GM12878 (cell line): ENCODE measurements around the gene EED. TPM values are rescaled to one million over a fixed set of nuclear protein-coding genes. Genes with fewer than 3 reads are reported as not detected.

Experiments used
- ATF7 ChIP-seq: fragments of 450-650 bp; IDR thresholded peaks from 2 replicates; pipeline ENCODE4 v1.6.1; 2016; ENCODE audit warnings: low read depth, mild to moderate bottlenecking
- CBX3 ChIP-seq: fragments of 200-600 bp; sonication (generic); IDR thresholded peaks from 2 replicates; pipeline ENCODE4 v1.6.1; 2016; ENCODE audit warnings: low read depth, borderline replicate concordance
- CBX5 ChIP-seq: sonication (generic); IDR thresholded peaks from 2 replicates; pipeline ENCODE4 v1.6.1; 2016; ENCODE audit warnings: low read depth, moderate library complexity, mild to moderate bottlenecking, inconsistent platforms
- CEBPB ChIP-seq, 2 experiments: fragments of 150-350 bp in 1 of 2; IDR thresholded peaks; 2 replicates each; pipeline ENCODE4 v1.6.1; 2012 to 2014; ENCODE audit warnings: low read depth in 2 of 2, low read length in 2 of 2, borderline replicate concordance in 1 of 2, inconsistent platforms in 1 of 2
- DPF2 ChIP-seq: fragments of 450-650 bp; IDR thresholded peaks from 2 replicates; pipeline ENCODE4 v1.6.1; 2017; ENCODE audit warnings: mild to moderate bottlenecking
- E2F4 ChIP-seq: IDR thresholded peaks from 2 replicates; pipeline ENCODE4 v1.6.1; 2012; ENCODE audit warnings: low read depth, low read length, improper control_type of control experiment
- ELK1 ChIP-seq: IDR thresholded peaks from 2 replicates; pipeline ENCODE4 v1.6.1; 2012; ENCODE audit warnings: low read depth, low read length, improper control_type of control experiment
- ETV6 ChIP-seq, 2 experiments: fragments of 450-650 bp in 1 of 2; IDR thresholded peaks in 1 of 2; conservative IDR thresholded peaks in 1 of 2; 2 replicates each; pipeline ENCODE4 v1.6.1; 2014; ENCODE audit warnings: antibody characterized with exemption in 1 of 2, borderline replicate concordance in 1 of 2, low read depth in 1 of 2, mild to moderate bottlenecking in 1 of 2, moderate library complexity in 1 of 2
- GABPA ChIP-seq: IDR thresholded peaks from 2 replicates; pipeline ENCODE4 v1.6.1; 2014; ENCODE audit warnings: antibody characterized with exemption, low read depth, mild to moderate bottlenecking, inconsistent platforms
- HDAC2 ChIP-seq: fragments of 200-600 bp; sonication (generic); IDR thresholded peaks from 2 replicates; pipeline ENCODE4 v1.6.1; 2017
- HDGF ChIP-seq: fragments of 450-650 bp; IDR thresholded peaks from 2 replicates; pipeline ENCODE4 v1.6.1; 2016; ENCODE audit warnings: antibody characterized with exemption
- IKZF1 ChIP-seq: fragments of 450-650 bp; conservative IDR thresholded peaks from 2 replicates; pipeline ENCODE4 v1.6.1; 2017; ENCODE audit warnings: antibody characterized with exemption, mild to moderate bottlenecking
- JUND ChIP-seq: IDR thresholded peaks from 2 replicates; pipeline ENCODE4 v1.6.1; 2012; ENCODE audit warnings: low read depth, mild to moderate bottlenecking, low read length, improper control_type of control experiment, moderate library complexity
- NFIC ChIP-seq: IDR thresholded peaks from 2 replicates; pipeline ENCODE4 v1.6.1; 2012; ENCODE audit warnings: low read depth, mild to moderate bottlenecking, inconsistent platforms, low read length, moderate library complexity
- NR2C2 ChIP-seq: IDR thresholded peaks from 2 replicates; pipeline ENCODE4 v1.6.1; 2011; ENCODE audit warnings: borderline replicate concordance, low read depth; ENCODE audit not compliant: control insufficient read depth, insufficient read length
- PKNOX1 ChIP-seq: fragments of 450-650 bp; IDR thresholded peaks from 2 replicates; pipeline ENCODE4 v1.6.1; 2016; ENCODE audit warnings: mild to moderate bottlenecking
- POLR2AphosphoS5 ChIP-seq: IDR thresholded peaks from 2 replicates; pipeline ENCODE4 v1.6.1; 2011; ENCODE audit warnings: mild to moderate bottlenecking, low read length, inconsistent platforms
- RELA ChIP-seq: fragments of 450-650 bp; IDR thresholded peaks from 2 replicates; pipeline ENCODE4 v1.8.0; 2014; ENCODE audit warnings: borderline replicate concordance; ENCODE audit not compliant: partially characterized antibody
- RELB ChIP-seq: fragments of 450-650 bp; IDR thresholded peaks from 2 replicates; pipeline ENCODE4 v1.6.1; 2017; ENCODE audit warnings: low read depth, mild to moderate bottlenecking, moderate library complexity
- SPI1 ChIP-seq: IDR thresholded peaks from 2 replicates; pipeline ENCODE4 v1.6.1; 2011; ENCODE audit warnings: low read depth, mild to moderate bottlenecking, low read length, moderate library complexity, borderline replicate concordance; ENCODE audit not compliant: insufficient read depth
- ZBTB33 ChIP-seq: fragments of 450-650 bp; IDR thresholded peaks from 2 replicates; pipeline ENCODE4 v1.6.1; 2017; ENCODE audit warnings: mild to moderate bottlenecking
- ZSCAN29 ChIP-seq: fragments of 450-650 bp; IDR thresholded peaks from 2 replicates; pipeline ENCODE4 v1.6.1; 2017; ENCODE audit warnings: mild to moderate bottlenecking, moderate library complexity
- polyA plus RNA-seq, 11 experiments: library from polyadenylated mRNA; depleted of rRNA in 4 of 11; unstranded in 6 of 11; stranded (reverse) in 5 of 11; fragments of >200 nt; fragmentation: Nextera tagmentation in 4 of 11; fragmentation: Illumina TruSeq in 1 of 11; extraction: Ambion mirVana in 4 of 11; extraction: Trizol in 1 of 11; gene quantifications; 1 replicate in 1 of 11; 2 replicates in 10 of 11; pipeline versions ENCODE4 v1.2.1 to v1.2.3, GENCODE V29; 2011 to 2016; ENCODE audit warnings: inconsistent platforms in 2 of 11, missing spikeins in 2 of 11, low read depth in 1 of 11
- total RNA-seq, 4 experiments: library from RNA; depleted of rRNA in 3 of 4; stranded (reverse); fragments of >200 nt in 3 of 4; fragmentation: Illumina TruSeq in 1 of 4; extraction: Trizol in 1 of 4; gene quantifications; 2 replicates each; pipeline versions ENCODE4 v1.2.1 to v1.2.3, GENCODE V29; 2013 to 2021

The EED gene
- total and polyA plus RNA-seq, 10 of the 15 experiments (the other 5 are each of a cell fraction or from before 2014, with no cell fraction given): 41.5 to 140 (median 72.2) TPM

GRCh38 chr11:86292912-86293616 is 48.5 kb downstream of the EED start (continued):
- TF ChIP-seq DPF2: peak; percentile 51; the same call in 1 of the 2 replicates
- TF ChIP-seq GABPA: no peak
- peak in 1 of 2 experiments; percentile 55; a peak in 1 of 4 replicates for TF ChIP-seq ETV6 (conservative IDR thresholded peaks at IDR 0.05 in 1 of 2, IDR thresholded peaks at IDR 0.05 in 1 of 2; ENCODE audit: borderline replicate concordance in 1 of 2, low read depth in 1 of 2)
- no peak for TF ChIP-seq ELK1
- TF ChIP-seq ZBTB33: no peak
- no peak for TF ChIP-seq RELA
- TF ChIP-seq POLR2AphosphoS5: no peak
- no peak for TF ChIP-seq NR2C2
- TF ChIP-seq ZSCAN29: no peak
- TF ChIP-seq PKNOX1: peak; percentile 41; the same call in 1 of the 2 replicates
- TF ChIP-seq CBX5: no peak
- no peak for TF ChIP-seq E2F4
- 0 out of 2 replicates have a peak, but pooled peaks have one; percentile 36 for TF ChIP-seq IKZF1
- peak; percentile 63; the same call in 1 of the 2 replicates for TF ChIP-seq JUND
- 0 out of 2 replicates have a peak, but pooled peaks have one; percentile 14 for TF ChIP-seq ATF7
- TF ChIP-seq SPI1: 0 out of 2 replicates have a peak, but pooled peaks have one; percentile 28
- TF ChIP-seq NFIC: peak; percentile 61; the same call in 1 of the 2 replicates
- no peak for TF ChIP-seq CEBPB (IDR thresholded peaks at IDR 0.05; ENCODE audit: borderline replicate concordance in 1 of 2, low read depth in 2 of 2, low read length in 2 of 2)
- TF ChIP-seq RELB: peak; percentile 51
- TF ChIP-seq HDAC2: no peak
- no peak for TF ChIP-seq HDGF
- no peak for TF ChIP-seq CBX3
